RWPE2 (cell line): ENCODE results near the gene HTR1D.

Experiments
- ATAC-seq: fragments of 200-7000 bp; cut with Tn5 transposase; 3 replicates; pipeline ENCODE4 v1.9.1; 2021; ENCODE audit warnings: low read depth
- DNase-seq: peaks from one replicate; pipeline ENCODE4 v3.0.0-alpha.2; 2020; ENCODE audit warnings: low spot score
- H3K27ac ChIP-seq: fragments of 450-650 bp; 2 replicates; pipeline ENCODE4 v1.5.1; 2017; ENCODE audit warnings: mild to moderate bottlenecking; ENCODE audit not compliant: poor library complexity, severe bottlenecking
- H3K27me3 ChIP-seq: fragments of 250-450 bp; sonication (Bioruptor Pico); 2 replicates; pipeline ENCODE4 v1.5.1; 2021; ENCODE audit warnings: mild to moderate bottlenecking, moderate library complexity; ENCODE audit not compliant: insufficient read depth, poor library complexity, severe bottlenecking
- H3K36me3 ChIP-seq: fragments of 250-450 bp; sonication (Bioruptor Pico); 2 replicates; pipeline ENCODE4 v1.5.1; 2020; ENCODE audit warnings: low read depth, mild to moderate bottlenecking, moderate library complexity
- H3K4me1 ChIP-seq: fragments of 250-450 bp; sonication (Bioruptor Pico); 2 replicates; pipeline ENCODE4 v1.5.1; 2021; ENCODE audit warnings: mild to moderate bottlenecking, moderate library complexity; ENCODE audit not compliant: insufficient read depth, poor library complexity, severe bottlenecking
- H3K4me3 ChIP-seq: fragments of 250-450 bp; sonication (Bioruptor Pico); 2 replicates; pipeline ENCODE4 v1.5.1; 2021; ENCODE audit warnings: mild to moderate bottlenecking, moderate library complexity; ENCODE audit not compliant: severe bottlenecking
- H3K9me3 ChIP-seq: fragments of 250-450 bp; sonication (Bioruptor Pico); 2 replicates; pipeline ENCODE4 v1.5.1; 2021; ENCODE audit warnings: mild to moderate bottlenecking, moderate library complexity; ENCODE audit not compliant: severe bottlenecking
- CTCF ChIP-seq: fragments of 450-650 bp; IDR thresholded peaks from one replicate; pipeline ENCODE4 v1.5.1; 2017; ENCODE audit warnings: mild to moderate bottlenecking, moderate library complexity; ENCODE audit not compliant: poor library complexity, severe bottlenecking

The HTR1D gene

GRCh38 chr1:23150742-23151141 is 66.6 kb downstream of the HTR1D start:
- no peak overlapping the region for H3K4me3 ChIP-seq
- H3K27ac ChIP-seq, result no peak overlapping the region
- peaks cover 20% of the 10 kb centered on the region for H3K4me1 ChIP-seq
- ATAC-seq (no peak), DNase-seq (no peak)
- peaks cover 29% of the 10 kb centered on the region for H3K36me3 ChIP-seq
- H3K9me3 ChIP-seq, result no peaks in the 10 kb centered on the region
- H3K27me3 ChIP-seq, result no peaks in the 10 kb centered on the region
- no peak for TF ChIP-seq CTCF

- Histone ChIP-seq H3K27me3 (no peaks in the 10 kb centered on the region), H3K9me3 (no peaks in the 10 kb centered on the region), H3K27ac (peak overlapping the region; percentile 19), H3K36me3 (peaks cover 25% of the 10 kb centered on the region), H3K4me3 (no peak overlapping the region), H3K4me1 (peaks cover 20% of the 10 kb centered on the region)
- TF ChIP-seq CTCF, result no peak
- DNase-seq (no peak), ATAC-seq (no peak)
Observed at GRCh38 chr1:23150125-23150524, 67.2 kb downstream of the HTR1D start.

- no peak for DNase-seq
- H3K36me3 ChIP-seq, result peaks cover 31% of the 10 kb centered on the region
Observed at GRCh38 chr1:23149114-23149513, 68.2 kb downstream of the HTR1D start.

GRCh38 chr1:23148084-23148483 is 69.2 kb downstream of the HTR1D start:
- ATAC-seq (no peak), DNase-seq (no peak)
- Histone ChIP-seq H3K36me3 (peaks cover 26% of the 10 kb centered on the region), H3K4me3 (no peak overlapping the region), H3K9me3 (no peaks in the 10 kb centered on the region), H3K4me1 (peaks cover 19% of the 10 kb centered on the region), H3K27me3 (no peaks in the 10 kb centered on the region), H3K27ac (peak overlapping the region; percentile 19)
- no peak for TF ChIP-seq CTCF

More at GRCh38 chr1:23149114-23149513, 68.2 kb downstream of the HTR1D start:
- peak; percentile 85 for ATAC-seq
- H3K27me3 ChIP-seq, result no peaks in the 10 kb centered on the region
- no peak for TF ChIP-seq CTCF
- peaks cover 20% of the 10 kb centered on the region for H3K4me1 ChIP-seq
- no peak overlapping the region for H3K4me3 ChIP-seq
- no peaks in the 10 kb centered on the region for H3K9me3 ChIP-seq
- peak overlapping the region; percentile 19 for H3K27ac ChIP-seq
